K562 (cell line): ENCODE measurements around the gene USP22.

Source experiments
- ATF3 ChIP-seq, 2 experiments: fragments of 450-650 bp in 1 of 2; sonication (generic) in 1 of 2; formaldehyde crosslinking in 1 of 2; IDR thresholded peaks in 1 of 2; conservative IDR thresholded peaks in 1 of 2; 2 replicates each; pipeline versions ENCODE4 v1.6.1 to v1.8.1; 2016 to 2023; ENCODE audit warnings: mild to moderate bottlenecking in 2 of 2, moderate library complexity in 2 of 2, inconsistent platforms in 1 of 2, missing genetic modification reagents in 1 of 2
- CTCF ChIP-seq, 3 experiments: IDR thresholded peaks in 2 of 3; conservative IDR thresholded peaks in 1 of 3; 2 replicates each; pipeline ENCODE4 v1.5.1; 2011 to 2012; ENCODE audit warnings: low read length in 3 of 3, mild to moderate bottlenecking in 3 of 3, control low read depth in 2 of 3, improper control_type of control experiment in 1 of 3, inconsistent platforms in 1 of 3, low read depth in 1 of 3, mixed read lengths in 1 of 3, moderate library complexity in 1 of 3; ENCODE audit not compliant: insufficient read depth in 2 of 3
- FOXK2 ChIP-seq, 2 experiments: fragments of 450-650 bp; IDR thresholded peaks in 1 of 2; conservative IDR thresholded peaks in 1 of 2; 2 replicates each; pipeline ENCODE4 v1.6.1; 2016; ENCODE audit warnings: low read depth in 2 of 2, mild to moderate bottlenecking in 1 of 2
- ZNF217 ChIP-seq: sonication (generic); formaldehyde crosslinking; IDR thresholded peaks from 2 replicates; pipeline ENCODE4 v1.8.0; 2022; ENCODE audit warnings: mild to moderate bottlenecking, missing genetic modification reagents

DNA sequence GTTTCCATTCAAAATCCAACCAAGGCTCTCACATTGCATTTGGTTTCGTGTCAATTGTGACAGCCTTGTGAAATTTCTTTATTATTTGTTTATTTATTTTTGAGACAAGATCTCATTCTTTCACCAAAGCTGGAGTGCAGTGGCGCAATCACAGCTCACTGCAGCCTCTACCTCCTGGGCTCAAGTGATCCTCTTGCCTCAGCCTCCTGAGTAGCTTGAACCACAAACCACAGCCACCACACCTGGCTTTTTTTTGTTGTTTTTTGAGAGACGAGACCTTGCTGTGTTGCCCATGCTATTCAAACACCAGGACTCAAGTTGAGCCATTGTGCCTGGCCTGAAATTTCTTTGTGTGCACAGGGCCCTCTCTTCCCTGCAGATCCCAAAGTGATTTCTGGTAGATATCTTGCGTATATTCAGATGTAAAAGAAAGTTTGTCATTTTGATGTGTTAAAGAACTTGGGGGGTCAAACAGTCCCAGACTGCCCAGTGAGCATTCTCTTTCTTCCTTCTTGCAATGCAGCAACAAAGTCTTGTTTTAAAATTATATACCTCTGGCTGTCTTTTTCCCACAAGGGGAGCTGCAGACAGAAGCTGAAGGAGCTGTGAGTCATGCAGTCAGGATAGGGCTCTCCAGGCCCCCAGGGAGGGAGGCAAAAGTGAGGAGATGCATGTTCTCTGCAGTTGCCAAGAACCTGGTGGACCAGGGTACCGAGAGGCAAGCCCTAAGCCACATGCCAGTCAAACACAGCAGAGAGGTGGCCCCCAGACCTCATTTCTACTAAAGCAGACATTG is 15.5 kb upstream of the USP22 start:
- TF ChIP-seq FOXK2 (conservative IDR thresholded peaks at IDR 0.05 in 1 of 2, IDR thresholded peaks at IDR 0.05 in 1 of 2; ENCODE audit: low read depth in 2 of 2), result no peak
- TF ChIP-seq ATF3 (IDR thresholded peaks at IDR 0.05), result 0 out of 2 replicates have a peak, but pooled peaks have one; percentile 19
- TF ChIP-seq ATF3 (CRISPR knock-in tag; conservative IDR thresholded peaks at IDR 0.05), result no peak
- peak in 2 of 3 experiments; percentile 13 to 16; a peak in 1 of 6 replicates for TF ChIP-seq CTCF (IDR thresholded peaks at IDR 0.05 in 2 of 3, conservative IDR thresholded peaks at IDR 0.05 in 1 of 3; ENCODE audit: insufficient read depth in 2 of 3, low read depth in 1 of 3, low read length in 3 of 3)
- no peak for TF ChIP-seq ZNF217 (CRISPR knock-in tag)
